PFSK-1 (cell line): Measurements from ENCODE around the gene SMYD4.

Source experiments
- POLR2AphosphoS5 ChIP-seq: IDR thresholded peaks from 2 replicates; pipeline ENCODE4 v1.6.1; 2012; ENCODE audit warnings: low read depth, mild to moderate bottlenecking, control low read depth, low read length, moderate library complexity
- TAF1 ChIP-seq: IDR thresholded peaks from 2 replicates; pipeline ENCODE4 v1.6.1; 2012; ENCODE audit warnings: low read length, control low read depth, borderline replicate concordance; ENCODE audit not compliant: insufficient read depth

- TF ChIP-seq TAF1 (no peak), POLR2AphosphoS5 (no peak)
Observed at GRCh38 chr17:1802429-1802828, 27.3 kb downstream of the SMYD4 start.
